Measurements from ENCODE around the gene ZNF334.

DNA sequence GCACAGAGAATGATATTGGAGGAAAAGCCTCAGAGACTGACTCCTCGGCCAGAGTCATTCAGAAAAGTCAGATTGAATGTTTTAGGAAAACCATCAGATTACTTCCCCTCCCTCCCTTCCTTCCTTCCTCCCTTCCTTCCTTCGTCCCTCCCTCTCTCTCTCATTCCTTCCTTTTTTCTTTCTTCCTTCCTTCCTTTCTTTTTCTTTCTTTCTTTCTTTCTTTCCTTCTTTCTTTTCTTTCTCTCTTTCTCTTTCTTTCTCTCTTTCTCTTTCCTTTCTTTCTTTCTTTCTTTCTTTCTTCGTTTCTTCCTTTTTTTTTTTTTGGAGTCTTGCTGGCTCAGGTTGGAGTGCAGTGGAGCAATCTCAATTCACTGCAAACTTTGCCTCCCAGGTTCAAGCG lies 29.7 kb upstream of the ZNF334 start:
- no peak for TF ChIP-seq POLR2AphosphoS5 (IDR thresholded peaks at IDR 0.05; ENCODE audit: borderline replicate concordance, low read depth, low read length)
- TF ChIP-seq EZH2 (IDR thresholded peaks at IDR 0.05), result no peak

Measured in SK-N-MC (cell line).